Measurements from ENCODE around the gene MAGEA10. TPM values are rescaled to one million over a fixed set of nuclear protein-coding genes. Genes with fewer than 3 reads are reported as not detected.

MAGEA10 gene
- total and polyA plus RNA-seq, 4 donors, result not detected

DNA sequence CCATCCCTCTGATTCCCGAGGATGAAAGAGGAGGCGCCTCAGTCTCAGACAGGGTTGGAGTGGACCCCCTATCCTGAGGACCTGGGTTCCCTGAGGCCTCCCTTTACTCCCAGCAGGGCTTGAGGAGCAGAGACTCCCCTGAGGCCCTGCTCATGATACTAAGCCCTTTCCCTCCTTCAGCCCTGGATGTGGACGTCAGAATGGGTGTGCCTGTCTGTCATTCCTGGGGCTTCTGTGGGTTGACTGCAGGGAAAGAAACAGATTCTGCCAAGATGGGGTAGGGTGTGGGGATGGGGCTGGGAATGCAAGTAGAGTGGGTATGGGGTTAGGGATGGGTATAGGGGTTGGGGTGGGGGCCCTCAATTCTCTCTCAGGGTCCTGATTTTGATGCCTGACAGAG lies 21.1 kb downstream of the MAGEA10 start:
- WGBS, result 77% methylated on average over 3 of the region's 3 CpGs
- Histone ChIP-seq H3K4me1 (ENCODE audit: control insufficient read depth in 4 of 4, insufficient read depth in 4 of 4, low read length in 3 of 4) (no peaks in the 10 kb centered on the region), H3K4me3 (ENCODE audit: low read depth in 1 of 3, low read length in 3 of 3) (no peak overlapping the region), H3K27me3 (ENCODE audit: control insufficient read depth in 4 of 4, insufficient read depth in 4 of 4, low read length in 3 of 4) (no peaks in the 10 kb centered on the region), H3K36me3 (ENCODE audit: control insufficient read depth in 4 of 4, insufficient read depth in 3 of 4, low read depth in 1 of 4, low read length in 3 of 4) (no peaks in the 10 kb centered on the region), H3K9me3 (ENCODE audit: control insufficient read depth in 4 of 4, low read length in 3 of 4) (no peaks in the 10 kb centered on the region), H3K9ac (ENCODE audit: low read depth in 1 of 2, low read length in 2 of 2) (no peak overlapping the region), H3K27ac (ENCODE audit: low read depth in 1 of 2, low read length in 2 of 2) (no peak overlapping the region)
- no peak for TF ChIP-seq FOXA1 (IDR thresholded peaks at IDR 0.05)
- TF ChIP-seq, protein P1, sequence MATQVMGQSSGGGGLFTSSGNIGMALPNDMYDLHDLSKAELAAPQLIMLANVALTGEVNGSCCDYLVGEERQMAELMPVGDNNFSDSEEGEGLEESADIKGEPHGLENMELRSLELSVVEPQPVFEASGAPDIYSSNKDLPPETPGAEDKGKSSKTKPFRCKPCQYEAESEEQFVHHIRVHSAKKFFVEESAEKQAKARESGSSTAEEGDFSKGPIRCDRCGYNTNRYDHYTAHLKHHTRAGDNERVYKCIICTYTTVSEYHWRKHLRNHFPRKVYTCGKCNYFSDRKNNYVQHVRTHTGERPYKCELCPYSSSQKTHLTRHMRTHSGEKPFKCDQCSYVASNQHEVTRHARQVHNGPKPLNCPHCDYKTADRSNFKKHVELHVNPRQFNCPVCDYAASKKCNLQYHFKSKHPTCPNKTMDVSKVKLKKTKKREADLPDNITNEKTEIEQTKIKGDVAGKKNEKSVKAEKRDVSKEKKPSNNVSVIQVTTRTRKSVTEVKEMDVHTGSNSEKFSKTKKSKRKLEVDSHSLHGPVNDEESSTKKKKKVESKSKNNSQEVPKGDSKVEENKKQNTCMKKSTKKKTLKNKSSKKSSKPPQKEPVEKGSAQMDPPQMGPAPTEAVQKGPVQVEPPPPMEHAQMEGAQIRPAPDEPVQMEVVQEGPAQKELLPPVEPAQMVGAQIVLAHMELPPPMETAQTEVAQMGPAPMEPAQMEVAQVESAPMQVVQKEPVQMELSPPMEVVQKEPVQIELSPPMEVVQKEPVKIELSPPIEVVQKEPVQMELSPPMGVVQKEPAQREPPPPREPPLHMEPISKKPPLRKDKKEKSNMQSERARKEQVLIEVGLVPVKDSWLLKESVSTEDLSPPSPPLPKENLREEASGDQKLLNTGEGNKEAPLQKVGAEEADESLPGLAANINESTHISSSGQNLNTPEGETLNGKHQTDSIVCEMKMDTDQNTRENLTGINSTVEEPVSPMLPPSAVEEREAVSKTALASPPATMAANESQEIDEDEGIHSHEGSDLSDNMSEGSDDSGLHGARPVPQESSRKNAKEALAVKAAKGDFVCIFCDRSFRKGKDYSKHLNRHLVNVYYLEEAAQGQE (IDR thresholded peaks at IDR 0.05), result no peak
- TF ChIP-seq, protein P2, sequence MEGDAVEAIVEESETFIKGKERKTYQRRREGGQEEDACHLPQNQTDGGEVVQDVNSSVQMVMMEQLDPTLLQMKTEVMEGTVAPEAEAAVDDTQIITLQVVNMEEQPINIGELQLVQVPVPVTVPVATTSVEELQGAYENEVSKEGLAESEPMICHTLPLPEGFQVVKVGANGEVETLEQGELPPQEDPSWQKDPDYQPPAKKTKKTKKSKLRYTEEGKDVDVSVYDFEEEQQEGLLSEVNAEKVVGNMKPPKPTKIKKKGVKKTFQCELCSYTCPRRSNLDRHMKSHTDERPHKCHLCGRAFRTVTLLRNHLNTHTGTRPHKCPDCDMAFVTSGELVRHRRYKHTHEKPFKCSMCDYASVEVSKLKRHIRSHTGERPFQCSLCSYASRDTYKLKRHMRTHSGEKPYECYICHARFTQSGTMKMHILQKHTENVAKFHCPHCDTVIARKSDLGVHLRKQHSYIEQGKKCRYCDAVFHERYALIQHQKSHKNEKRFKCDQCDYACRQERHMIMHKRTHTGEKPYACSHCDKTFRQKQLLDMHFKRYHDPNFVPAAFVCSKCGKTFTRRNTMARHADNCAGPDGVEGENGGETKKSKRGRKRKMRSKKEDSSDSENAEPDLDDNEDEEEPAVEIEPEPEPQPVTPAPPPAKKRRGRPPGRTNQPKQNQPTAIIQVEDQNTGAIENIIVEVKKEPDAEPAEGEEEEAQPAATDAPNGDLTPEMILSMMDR (IDR thresholded peaks at IDR 0.05; ENCODE audit: low read depth, low read length, missing input control), result no peak
- TF ChIP-seq HNF4A (conservative IDR thresholded peaks at IDR 0.05), result no peak
- TF ChIP-seq GABPA (IDR thresholded peaks at IDR 0.05 in 1 of 2, conservative IDR thresholded peaks at IDR 0.05 in 1 of 2), result no peak
- no peak for TF ChIP-seq SP1 (IDR thresholded peaks at IDR 0.05)
- TF ChIP-seq, protein P3, sequence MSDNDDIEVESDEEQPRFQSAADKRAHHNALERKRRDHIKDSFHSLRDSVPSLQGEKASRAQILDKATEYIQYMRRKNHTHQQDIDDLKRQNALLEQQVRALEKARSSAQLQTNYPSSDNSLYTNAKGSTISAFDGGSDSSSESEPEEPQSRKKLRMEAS (IDR thresholded peaks at IDR 0.05), result no peak
- no peak for TF ChIP-seq HNF4G (IDR thresholded peaks at IDR 0.05)
- TF ChIP-seq, protein P4, sequence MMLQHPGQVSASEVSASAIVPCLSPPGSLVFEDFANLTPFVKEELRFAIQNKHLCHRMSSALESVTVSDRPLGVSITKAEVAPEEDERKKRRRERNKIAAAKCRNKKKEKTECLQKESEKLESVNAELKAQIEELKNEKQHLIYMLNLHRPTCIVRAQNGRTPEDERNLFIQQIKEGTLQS (IDR thresholded peaks at IDR 0.05), result no peak
- TF ChIP-seq JUND (IDR thresholded peaks at IDR 0.05), result no peak
- TF ChIP-seq TAF1 (conservative IDR thresholded peaks at IDR 0.05), result no peak
- TF ChIP-seq FOXA2 (IDR thresholded peaks at IDR 0.05), result no peak
- DNase-seq (ENCODE audit: low spot score), result no peak

DNA sequence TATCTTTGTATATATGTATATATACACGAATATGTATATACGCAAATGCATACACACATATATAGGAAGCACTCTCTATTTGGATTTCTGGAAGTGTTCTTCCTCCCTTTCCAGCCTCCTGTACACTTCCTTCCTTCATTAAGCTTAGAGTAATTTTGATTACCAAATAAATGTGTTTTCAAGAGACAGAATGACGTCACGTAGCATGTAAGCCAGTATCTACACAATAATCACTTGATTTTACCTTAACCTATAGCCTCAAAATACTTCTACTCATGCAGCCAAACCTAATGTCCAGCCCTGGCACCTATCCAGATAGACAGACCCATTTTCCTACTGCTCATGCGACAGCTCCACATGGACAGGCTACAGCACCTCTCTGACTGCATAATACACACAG lies 29.9 kb downstream of the MAGEA10 start:
- TF ChIP-seq, protein P3 (IDR thresholded peaks at IDR 0.05), result no peak
- no peak for TF ChIP-seq JUND (IDR thresholded peaks at IDR 0.05)
- no peak for TF ChIP-seq GABPA (IDR thresholded peaks at IDR 0.05 in 1 of 2, conservative IDR thresholded peaks at IDR 0.05 in 1 of 2)
- TF ChIP-seq HNF4A (conservative IDR thresholded peaks at IDR 0.05), result no peak
- TF ChIP-seq FOXA1 (IDR thresholded peaks at IDR 0.05), result no peak
- TF ChIP-seq, protein P4 (IDR thresholded peaks at IDR 0.05), result no peak
- no peak for TF ChIP-seq YY1 (IDR thresholded peaks at IDR 0.05)
- TF ChIP-seq, protein P5, sequence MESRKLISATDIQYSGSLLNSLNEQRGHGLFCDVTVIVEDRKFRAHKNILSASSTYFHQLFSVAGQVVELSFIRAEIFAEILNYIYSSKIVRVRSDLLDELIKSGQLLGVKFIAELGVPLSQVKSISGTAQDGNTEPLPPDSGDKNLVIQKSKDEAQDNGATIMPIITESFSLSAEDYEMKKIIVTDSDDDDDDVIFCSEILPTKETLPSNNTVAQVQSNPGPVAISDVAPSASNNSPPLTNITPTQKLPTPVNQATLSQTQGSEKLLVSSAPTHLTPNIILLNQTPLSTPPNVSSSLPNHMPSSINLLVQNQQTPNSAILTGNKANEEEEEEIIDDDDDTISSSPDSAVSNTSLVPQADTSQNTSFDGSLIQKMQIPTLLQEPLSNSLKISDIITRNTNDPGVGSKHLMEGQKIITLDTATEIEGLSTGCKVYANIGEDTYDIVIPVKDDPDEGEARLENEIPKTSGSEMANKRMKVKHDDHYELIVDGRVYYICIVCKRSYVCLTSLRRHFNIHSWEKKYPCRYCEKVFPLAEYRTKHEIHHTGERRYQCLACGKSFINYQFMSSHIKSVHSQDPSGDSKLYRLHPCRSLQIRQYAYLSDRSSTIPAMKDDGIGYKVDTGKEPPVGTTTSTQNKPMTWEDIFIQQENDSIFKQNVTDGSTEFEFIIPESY (IDR thresholded peaks at IDR 0.05), result no peak
- TF ChIP-seq HNF4G (IDR thresholded peaks at IDR 0.05), result no peak
- no peak for TF ChIP-seq RXRA (IDR thresholded peaks at IDR 0.05)
- no peaks in the 10 kb centered on the region for H3K4me1 ChIP-seq (ENCODE audit: control insufficient read depth in 4 of 4, insufficient read depth in 4 of 4, low read length in 3 of 4)
- H3K27me3 ChIP-seq (ENCODE audit: control insufficient read depth in 4 of 4, insufficient read depth in 4 of 4, low read length in 3 of 4), result no peaks in the 10 kb centered on the region
- H3K36me3 ChIP-seq (ENCODE audit: control insufficient read depth in 4 of 4, insufficient read depth in 3 of 4, low read depth in 1 of 4, low read length in 3 of 4), result no peaks in the 10 kb centered on the region
- H3K9me3 ChIP-seq (ENCODE audit: control insufficient read depth in 4 of 4, low read length in 3 of 4), result no peaks in the 10 kb centered on the region
- DNase-seq (ENCODE audit: low spot score), result no peak
- no peak overlapping the region for H3K27ac ChIP-seq (ENCODE audit: low read depth in 1 of 2, low read length in 2 of 2)
- H3K9ac ChIP-seq (ENCODE audit: low read depth in 1 of 2, low read length in 2 of 2), result no peak overlapping the region
- H3K4me3 ChIP-seq (ENCODE audit: low read depth in 1 of 3, low read length in 3 of 3), result no peak overlapping the region
- WGBS, result 92% methylated on average over 5 of the region's 5 CpGs

Data from liver (tissue), 9 donors.